WTC11 (cell line): ENCODE data around the gene ZNF555. TPM values are rescaled to one million over a fixed set of nuclear protein-coding genes. Genes with fewer than 3 reads are reported as not detected.

Source experiments
- ATAC-seq: fragments of 200-7000 bp; cut with Tn5 transposase; 2 replicates; pipeline ENCODE4 v1.10.0; 2021; ENCODE audit warnings: mild to moderate bottlenecking, moderate library complexity
- CTCF ChIA-PET: fragments of 300-600 bp; sonication (Branson Sonifier 250); formaldehyde crosslinking; loops from one replicate; lab custom pipeline; 2021; ENCODE audit warnings: antibody characterized with exemption; lab: Charles Lee
- POLR2A ChIA-PET: fragments of 350-600 bp; sonication (Branson Sonifier 250); formaldehyde crosslinking; loops from one replicate; lab custom pipeline; 2021; ENCODE audit warnings: antibody characterized with exemption; lab: Charles Lee
- DNase-seq: peaks from one replicate; pipeline ENCODE4 v3.0.0; 2021; ENCODE audit warnings: low spot score
- H3K27ac Mint-ChIP-seq: 2 replicates; pipeline ENCODE4 v1.8.0; 2021; ENCODE audit warnings: mixed read lengths
- H3K27me3 Mint-ChIP-seq: 2 replicates; pipeline ENCODE4 v1.8.0; 2021; ENCODE audit warnings: low read depth, mild to moderate bottlenecking, moderate library complexity, mixed read lengths
- H3K36me3 Mint-ChIP-seq: 2 replicates; pipeline ENCODE4 v1.8.0; 2021; ENCODE audit warnings: mixed read lengths
- H3K4me1 Mint-ChIP-seq: 2 replicates; pipeline ENCODE4 v1.8.0; 2022; ENCODE audit warnings: mixed read lengths
- H3K4me3 Mint-ChIP-seq: 2 replicates; pipeline ENCODE4 v1.8.0; 2021; ENCODE audit warnings: mild to moderate bottlenecking, moderate library complexity, mixed read lengths
- H3K9me3 Mint-ChIP-seq: 2 replicates; pipeline ENCODE4 v1.8.0; 2021; ENCODE audit warnings: mixed read lengths
- ATF2 ChIP-seq: sonication (generic); formaldehyde crosslinking; IDR thresholded peaks from 2 replicates; pipeline ENCODE4 v1.8.1; 2022; ENCODE audit warnings: low read depth, missing genetic modification reagents, borderline replicate concordance
- E2F5 ChIP-seq: sonication (generic); formaldehyde crosslinking; IDR thresholded peaks from 2 replicates; pipeline ENCODE4 v1.8.1; 2022; ENCODE audit warnings: mild to moderate bottlenecking, moderate library complexity, missing genetic modification reagents
- ELF4 ChIP-seq: sonication (generic); formaldehyde crosslinking; IDR thresholded peaks from 2 replicates; pipeline ENCODE4 v1.8.1; 2022; ENCODE audit warnings: low read depth, mild to moderate bottlenecking, moderate library complexity, missing genetic modification reagents
- ETV6 ChIP-seq: sonication (generic); formaldehyde crosslinking; IDR thresholded peaks from 2 replicates; pipeline ENCODE4 v1.8.1; 2022; ENCODE audit warnings: mild to moderate bottlenecking, missing genetic modification reagents
- OVOL2 ChIP-seq: fragments of 250-450 bp; sonication (Bioruptor Pico); IDR thresholded peaks from 2 replicates; pipeline ENCODE4 v1.9.0; 2021; ENCODE audit warnings: mild to moderate bottlenecking, borderline replicate concordance
- RORB ChIP-seq: fragments of 250-450 bp; sonication (Bioruptor Pico); IDR thresholded peaks from 2 replicates; pipeline ENCODE4 v1.9.0; 2021; ENCODE audit warnings: mild to moderate bottlenecking
- SMAD3 ChIP-seq: sonication (generic); formaldehyde crosslinking; IDR thresholded peaks from 2 replicates; pipeline ENCODE4 v1.8.0; 2022; ENCODE audit warnings: missing genetic modification reagents, mild to moderate bottlenecking, borderline replicate concordance
- ZNF121 ChIP-seq: sonication (generic); formaldehyde crosslinking; IDR thresholded peaks from 2 replicates; pipeline ENCODE4 v1.8.0; 2023; ENCODE audit warnings: missing genetic modification reagents
- ZNF138 ChIP-seq: sonication (generic); formaldehyde crosslinking; conservative IDR thresholded peaks from 2 replicates; pipeline ENCODE4 v1.8.1; 2022; ENCODE audit warnings: mild to moderate bottlenecking, moderate library complexity, missing genetic modification reagents
- ZNF532 ChIP-seq: fragments of 250-450 bp; sonication (Bioruptor Pico); IDR thresholded peaks from 2 replicates; pipeline ENCODE4 v1.9.0; 2021; ENCODE audit warnings: mild to moderate bottlenecking, borderline replicate concordance
- ZSCAN18 ChIP-seq: fragments of 250-450 bp; sonication (Bioruptor Pico); IDR thresholded peaks from 2 replicates; pipeline ENCODE4 v2.1.2; 2022; ENCODE audit warnings: mild to moderate bottlenecking, moderate library complexity
- total RNA-seq: library from RNA; stranded (reverse); gene quantifications from 3 replicates; pipeline ENCODE4 v1.2.3, GENCODE V29; 2021
- TF ChIP-seq, protein P1 (sequence below): sonication (generic); formaldehyde crosslinking; conservative IDR thresholded peaks from 2 replicates; pipeline ENCODE4 v1.8.1; 2022; ENCODE audit warnings: mild to moderate bottlenecking, missing genetic modification reagents
- TF ChIP-seq, protein P2 (sequence below): fragments of 250-450 bp; sonication (Bioruptor Pico); IDR thresholded peaks from 2 replicates; pipeline ENCODE4 v1.9.0; 2021; ENCODE audit warnings: mild to moderate bottlenecking
- TF ChIP-seq, protein P3 (sequence below): sonication (generic); formaldehyde crosslinking; IDR thresholded peaks from 2 replicates; pipeline ENCODE4 v1.8.1; 2023; ENCODE audit warnings: mild to moderate bottlenecking, missing genetic modification reagents, borderline replicate concordance
- TF ChIP-seq, protein P4 (sequence below): sonication (generic); formaldehyde crosslinking; IDR thresholded peaks from 2 replicates; pipeline ENCODE4 v1.8.1; 2023; ENCODE audit warnings: mild to moderate bottlenecking, missing genetic modification reagents, moderate library complexity

ZNF555 gene
- total RNA-seq, 1 experiment from 2014 or later: 6.6 TPM

DNA sequence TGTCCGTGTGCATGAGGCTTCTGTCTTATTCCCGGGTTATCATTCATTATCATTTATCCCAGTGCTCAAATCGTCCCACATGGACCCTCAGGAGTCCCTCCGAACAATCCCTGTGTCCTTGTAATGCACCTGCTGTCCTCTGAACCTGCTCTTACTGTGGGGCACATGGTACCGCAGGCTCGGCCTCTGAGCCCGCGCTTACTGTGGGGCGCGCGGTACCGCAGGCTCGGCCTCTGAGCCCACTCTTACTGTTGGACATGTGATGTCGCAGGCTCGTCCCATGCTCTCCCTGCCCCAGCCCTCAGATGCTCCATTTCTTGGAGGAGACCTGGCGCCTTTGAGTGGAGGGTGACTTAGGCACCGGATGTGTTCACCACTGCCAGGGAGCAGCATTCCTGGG is 38.4 kb upstream of the ZNF555 start (continued):
- TF ChIP-seq ZNF138 (CRISPR knock-in tag): no peak

DNA sequence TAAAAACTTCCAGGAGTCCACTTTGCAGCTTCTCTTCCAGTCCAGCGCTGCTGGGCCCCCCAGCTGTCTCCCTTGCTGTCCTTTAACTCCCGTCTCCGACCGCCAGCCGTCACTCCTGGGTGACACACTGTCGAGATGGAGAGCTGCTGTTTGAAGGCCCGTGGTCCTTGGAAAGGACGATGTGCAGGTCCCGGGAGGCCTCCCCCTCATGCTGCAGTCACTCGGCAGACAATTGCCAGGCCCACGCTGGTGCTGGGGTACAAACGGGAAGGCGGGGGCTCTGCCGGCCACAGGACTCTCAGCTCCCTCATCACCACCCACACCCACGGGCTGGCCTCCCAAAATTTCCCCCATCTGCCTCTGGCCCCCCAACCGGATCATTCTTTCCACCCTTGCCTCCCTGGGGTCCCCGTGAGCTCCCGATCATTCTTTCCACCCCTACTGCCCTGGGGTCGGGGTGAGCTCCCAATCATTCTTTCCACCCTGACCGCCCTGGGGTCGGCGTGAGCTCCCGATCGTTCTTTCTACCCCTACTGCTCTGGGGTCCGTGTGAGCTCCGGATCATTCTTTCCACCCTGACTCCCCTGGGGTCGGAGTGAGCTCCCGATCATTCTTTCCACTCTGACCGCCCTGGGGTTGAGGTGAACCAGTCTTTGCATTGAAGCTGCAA is 37.7 kb upstream of the ZNF555 start:
- CTCF ChIA-PET: interaction anchor here (0.7 to 1.5 kb wide), 2 partner anchors 16 to 155 kb away, joined by 3 to 4 read pairs; partner anchors contain the start of gene ZNF554
- DNase-seq (no peak), ATAC-seq (no peak)
- H3K27ac Mint-ChIP-seq: no peak overlapping the region
- H3K36me3 Mint-ChIP-seq: peaks cover 27% of the 10 kb centered on the region
- no peaks in the 10 kb centered on the region for H3K4me1 Mint-ChIP-seq
- no peak for TF ChIP-seq SMAD3
- TF ChIP-seq, protein P1, sequence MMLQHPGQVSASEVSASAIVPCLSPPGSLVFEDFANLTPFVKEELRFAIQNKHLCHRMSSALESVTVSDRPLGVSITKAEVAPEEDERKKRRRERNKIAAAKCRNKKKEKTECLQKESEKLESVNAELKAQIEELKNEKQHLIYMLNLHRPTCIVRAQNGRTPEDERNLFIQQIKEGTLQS: no peak
- TF ChIP-seq ZSCAN18 (CRISPR knock-in tag): no peak
- TF ChIP-seq, protein P2, sequence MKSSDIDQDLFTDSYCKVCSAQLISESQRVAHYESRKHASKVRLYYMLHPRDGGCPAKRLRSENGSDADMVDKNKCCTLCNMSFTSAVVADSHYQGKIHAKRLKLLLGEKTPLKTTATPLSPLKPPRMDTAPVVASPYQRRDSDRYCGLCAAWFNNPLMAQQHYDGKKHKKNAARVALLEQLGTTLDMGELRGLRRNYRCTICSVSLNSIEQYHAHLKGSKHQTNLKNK: no peak
- no peak for TF ChIP-seq ETV6
- TF ChIP-seq, protein P3, sequence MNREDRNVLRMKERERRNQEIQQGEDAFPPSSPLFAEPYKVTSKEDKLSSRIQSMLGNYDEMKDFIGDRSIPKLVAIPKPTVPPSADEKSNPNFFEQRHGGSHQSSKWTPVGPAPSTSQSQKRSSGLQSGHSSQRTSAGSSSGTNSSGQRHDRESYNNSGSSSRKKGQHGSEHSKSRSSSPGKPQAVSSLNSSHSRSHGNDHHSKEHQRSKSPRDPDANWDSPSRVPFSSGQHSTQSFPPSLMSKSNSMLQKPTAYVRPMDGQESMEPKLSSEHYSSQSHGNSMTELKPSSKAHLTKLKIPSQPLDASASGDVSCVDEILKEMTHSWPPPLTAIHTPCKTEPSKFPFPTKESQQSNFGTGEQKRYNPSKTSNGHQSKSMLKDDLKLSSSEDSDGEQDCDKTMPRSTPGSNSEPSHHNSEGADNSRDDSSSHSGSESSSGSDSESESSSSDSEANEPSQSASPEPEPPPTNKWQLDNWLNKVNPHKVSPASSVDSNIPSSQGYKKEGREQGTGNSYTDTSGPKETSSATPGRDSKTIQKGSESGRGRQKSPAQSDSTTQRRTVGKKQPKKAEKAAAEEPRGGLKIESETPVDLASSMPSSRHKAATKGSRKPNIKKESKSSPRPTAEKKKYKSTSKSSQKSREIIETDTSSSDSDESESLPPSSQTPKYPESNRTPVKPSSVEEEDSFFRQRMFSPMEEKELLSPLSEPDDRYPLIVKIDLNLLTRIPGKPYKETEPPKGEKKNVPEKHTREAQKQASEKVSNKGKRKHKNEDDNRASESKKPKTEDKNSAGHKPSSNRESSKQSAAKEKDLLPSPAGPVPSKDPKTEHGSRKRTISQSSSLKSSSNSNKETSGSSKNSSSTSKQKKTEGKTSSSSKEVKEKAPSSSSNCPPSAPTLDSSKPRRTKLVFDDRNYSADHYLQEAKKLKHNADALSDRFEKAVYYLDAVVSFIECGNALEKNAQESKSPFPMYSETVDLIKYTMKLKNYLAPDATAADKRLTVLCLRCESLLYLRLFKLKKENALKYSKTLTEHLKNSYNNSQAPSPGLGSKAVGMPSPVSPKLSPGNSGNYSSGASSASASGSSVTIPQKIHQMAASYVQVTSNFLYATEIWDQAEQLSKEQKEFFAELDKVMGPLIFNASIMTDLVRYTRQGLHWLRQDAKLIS (CRISPR knock-in tag): no peak
- no peak for TF ChIP-seq ZNF121 (CRISPR knock-in tag)
- no peak for TF ChIP-seq OVOL2
- TF ChIP-seq ELF4 (CRISPR knock-in tag): no peak
- TF ChIP-seq, all 79 proteins: peak for 0
- H3K9me3 Mint-ChIP-seq: no peaks in the 10 kb centered on the region
- H3K27me3 Mint-ChIP-seq: no peaks in the 10 kb centered on the region
- POLR2A ChIA-PET: interaction anchor here (0.6 kb wide), 1 partner anchor 64 kb away, joined by 8 read pairs; no protein-coding TSS in a partner anchor
- no peak overlapping the region for H3K4me3 Mint-ChIP-seq

- no peak overlapping the region for H3K4me3 Mint-ChIP-seq
- H3K4me1 Mint-ChIP-seq: no peaks in the 10 kb centered on the region
- H3K27me3 Mint-ChIP-seq: no peaks in the 10 kb centered on the region
- H3K9me3 Mint-ChIP-seq: no peaks in the 10 kb centered on the region
- CTCF ChIA-PET: interaction anchor here (0.7 to 1.5 kb wide), 2 partner anchors 16 to 156 kb away, joined by 3 to 4 read pairs; partner anchors contain the start of gene ZNF554
- no peak for ATAC-seq
- H3K36me3 Mint-ChIP-seq: peaks cover 34% of the 10 kb centered on the region
- DNase-seq: no peak
- no peak overlapping the region for H3K27ac Mint-ChIP-seq
- POLR2A ChIA-PET: interaction anchor here (0.9 kb wide), 1 partner anchor 12 kb away, joined by 7 read pairs; no protein-coding TSS in a partner anchor
- TF ChIP-seq ATF2 (CRISPR knock-in tag) (no peak), OVOL2 (no peak), RORB (CRISPR knock-in tag) (no peak), E2F5 (CRISPR knock-in tag) (no peak), ZNF532 (CRISPR knock-in tag) (no peak)
- TF ChIP-seq, protein P4, sequence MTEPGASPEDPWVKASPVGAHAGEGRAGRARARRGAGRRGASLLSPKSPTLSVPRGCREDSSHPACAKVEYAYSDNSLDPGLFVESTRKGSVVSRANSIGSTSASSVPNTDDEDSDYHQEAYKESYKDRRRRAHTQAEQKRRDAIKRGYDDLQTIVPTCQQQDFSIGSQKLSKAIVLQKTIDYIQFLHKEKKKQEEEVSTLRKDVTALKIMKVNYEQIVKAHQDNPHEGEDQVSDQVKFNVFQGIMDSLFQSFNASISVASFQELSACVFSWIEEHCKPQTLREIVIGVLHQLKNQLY (CRISPR knock-in tag): no peak
These were observed 36.9 kb upstream of the ZNF555 start for GRCh38 chr19:2804156-2805004.
